Keratinocyte (primary cell): ENCODE measurements around the gene TXNRD2.

Source experiments
- CTCF ChIP-seq, 3 experiments: IDR thresholded peaks in 1 of 3; conservative IDR thresholded peaks in 1 of 3; optimal IDR thresholded peaks in 1 of 3; 2 replicates in 2 of 3; 3 replicates in 1 of 3; pipeline versions ENCODE3 to v1.5.1; 2011; ENCODE audit warnings: low read length in 3 of 3, mild to moderate bottlenecking in 3 of 3, moderate library complexity in 2 of 3, control low read depth in 1 of 3, inconsistent platforms in 1 of 3; ENCODE audit not compliant: insufficient read depth in 2 of 3; ENCODE audit errors: extremely low read depth in 1 of 3
- EZH2 ChIP-seq: IDR thresholded peaks from one replicate; pipeline ENCODE4 v1.6.1; 2012; ENCODE audit warnings: inconsistent platforms, mild to moderate bottlenecking, low read length, moderate library complexity

- TF ChIP-seq CTCF (optimal IDR thresholded peaks at IDR 0.05 in 1 of 3, IDR thresholded peaks at IDR 0.05 in 1 of 3, conservative IDR thresholded peaks at IDR 0.05 in 1 of 3; ENCODE audit: extremely low read depth in 1 of 3, insufficient read depth in 2 of 3, low read length in 3 of 3) (no peak), EZH2 (no peak)
Measured at GRCh38 chr22:19897726-19898125, 43.9 kb downstream of the TXNRD2 start.
